Transverse colon (tissue), 3 donors: Measurements from ENCODE around the gene CCNQ.

Experiments
- CTCF ChIP-seq, 5 experiments: fragments of 200-600 bp in 3 of 5; fragments of 450-650 bp in 2 of 5; sonication (generic) in 3 of 5; IDR thresholded peaks; 1 replicate in 2 of 5; 2 replicates in 3 of 5; pipeline ENCODE4 v1.5.1; 2016 to 2017; ENCODE audit warnings: antibody characterized with exemption in 5 of 5, inconsistent platforms in 3 of 5, mild to moderate bottlenecking in 2 of 5, moderate library complexity in 1 of 5
- POLR2A ChIP-seq: fragments of 450-650 bp; IDR thresholded peaks from one replicate; pipeline ENCODE4 v1.6.1; 2016; ENCODE audit warnings: antibody characterized with exemption, mild to moderate bottlenecking, moderate library complexity

GRCh38 chrX:153592091-153592833 lies 6.7 kb downstream of the CCNQ start:
- TF ChIP-seq CTCF (IDR thresholded peaks at IDR 0.05): no peak
- TF ChIP-seq POLR2A: no peak
